ENCODE data around the gene GLUD1.
"Not testable (repeated sequence)": the region's sequence is repeated elsewhere in the genome, so short reads cannot be mapped to it uniquely, and the experiment has no call there.

DNA sequence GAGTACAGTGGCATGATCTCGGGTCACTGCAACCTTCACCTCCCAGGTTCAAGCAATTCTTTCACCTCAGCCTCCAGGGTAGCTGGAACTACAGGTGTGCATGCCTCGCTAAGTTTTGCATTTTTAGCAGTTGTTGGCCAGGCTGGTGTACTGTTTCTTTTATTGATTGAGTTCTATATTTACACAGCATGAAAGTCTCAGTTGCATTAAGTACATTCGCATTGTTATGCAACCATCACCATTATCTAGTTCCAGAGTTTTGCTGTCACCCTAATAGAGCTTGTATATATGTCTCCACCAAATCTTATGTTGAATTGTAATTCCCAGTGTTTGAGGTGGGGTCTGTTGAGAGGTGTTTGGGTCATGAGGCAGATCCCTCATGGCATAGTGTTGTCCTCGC is 28.7 kb upstream of the GLUD1 start:
- TF ChIP-seq, protein P1, sequence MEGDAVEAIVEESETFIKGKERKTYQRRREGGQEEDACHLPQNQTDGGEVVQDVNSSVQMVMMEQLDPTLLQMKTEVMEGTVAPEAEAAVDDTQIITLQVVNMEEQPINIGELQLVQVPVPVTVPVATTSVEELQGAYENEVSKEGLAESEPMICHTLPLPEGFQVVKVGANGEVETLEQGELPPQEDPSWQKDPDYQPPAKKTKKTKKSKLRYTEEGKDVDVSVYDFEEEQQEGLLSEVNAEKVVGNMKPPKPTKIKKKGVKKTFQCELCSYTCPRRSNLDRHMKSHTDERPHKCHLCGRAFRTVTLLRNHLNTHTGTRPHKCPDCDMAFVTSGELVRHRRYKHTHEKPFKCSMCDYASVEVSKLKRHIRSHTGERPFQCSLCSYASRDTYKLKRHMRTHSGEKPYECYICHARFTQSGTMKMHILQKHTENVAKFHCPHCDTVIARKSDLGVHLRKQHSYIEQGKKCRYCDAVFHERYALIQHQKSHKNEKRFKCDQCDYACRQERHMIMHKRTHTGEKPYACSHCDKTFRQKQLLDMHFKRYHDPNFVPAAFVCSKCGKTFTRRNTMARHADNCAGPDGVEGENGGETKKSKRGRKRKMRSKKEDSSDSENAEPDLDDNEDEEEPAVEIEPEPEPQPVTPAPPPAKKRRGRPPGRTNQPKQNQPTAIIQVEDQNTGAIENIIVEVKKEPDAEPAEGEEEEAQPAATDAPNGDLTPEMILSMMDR (IDR thresholded peaks at IDR 0.05; ENCODE audit: insufficient read depth, low read length): not testable (repeated sequence)
- TF ChIP-seq, protein P2, sequence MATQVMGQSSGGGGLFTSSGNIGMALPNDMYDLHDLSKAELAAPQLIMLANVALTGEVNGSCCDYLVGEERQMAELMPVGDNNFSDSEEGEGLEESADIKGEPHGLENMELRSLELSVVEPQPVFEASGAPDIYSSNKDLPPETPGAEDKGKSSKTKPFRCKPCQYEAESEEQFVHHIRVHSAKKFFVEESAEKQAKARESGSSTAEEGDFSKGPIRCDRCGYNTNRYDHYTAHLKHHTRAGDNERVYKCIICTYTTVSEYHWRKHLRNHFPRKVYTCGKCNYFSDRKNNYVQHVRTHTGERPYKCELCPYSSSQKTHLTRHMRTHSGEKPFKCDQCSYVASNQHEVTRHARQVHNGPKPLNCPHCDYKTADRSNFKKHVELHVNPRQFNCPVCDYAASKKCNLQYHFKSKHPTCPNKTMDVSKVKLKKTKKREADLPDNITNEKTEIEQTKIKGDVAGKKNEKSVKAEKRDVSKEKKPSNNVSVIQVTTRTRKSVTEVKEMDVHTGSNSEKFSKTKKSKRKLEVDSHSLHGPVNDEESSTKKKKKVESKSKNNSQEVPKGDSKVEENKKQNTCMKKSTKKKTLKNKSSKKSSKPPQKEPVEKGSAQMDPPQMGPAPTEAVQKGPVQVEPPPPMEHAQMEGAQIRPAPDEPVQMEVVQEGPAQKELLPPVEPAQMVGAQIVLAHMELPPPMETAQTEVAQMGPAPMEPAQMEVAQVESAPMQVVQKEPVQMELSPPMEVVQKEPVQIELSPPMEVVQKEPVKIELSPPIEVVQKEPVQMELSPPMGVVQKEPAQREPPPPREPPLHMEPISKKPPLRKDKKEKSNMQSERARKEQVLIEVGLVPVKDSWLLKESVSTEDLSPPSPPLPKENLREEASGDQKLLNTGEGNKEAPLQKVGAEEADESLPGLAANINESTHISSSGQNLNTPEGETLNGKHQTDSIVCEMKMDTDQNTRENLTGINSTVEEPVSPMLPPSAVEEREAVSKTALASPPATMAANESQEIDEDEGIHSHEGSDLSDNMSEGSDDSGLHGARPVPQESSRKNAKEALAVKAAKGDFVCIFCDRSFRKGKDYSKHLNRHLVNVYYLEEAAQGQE (IDR thresholded peaks at IDR 0.05; ENCODE audit: insufficient replicate concordance, low read depth): not testable (repeated sequence)
- not testable (repeated sequence) for TF ChIP-seq GABPA, POLR2AphosphoS5 (IDR thresholded peaks at IDR 0.05; ENCODE audit: low read depth)
